T-cell (primary cell): ENCODE results near the gene MICAL3. TPM values are rescaled to one million over a fixed set of nuclear protein-coding genes. Genes with fewer than 3 reads are reported as not detected.

Source experiments
- ATAC-seq, 4 experiments: fragments of 200-7000 bp in 3 of 4; fragments of 150-1000 bp in 1 of 4; cut with Tn5 transposase; replicated peaks in 1 of 4; 1 replicate in 3 of 4; 2 replicates in 1 of 4; pipeline ENCODE4 v1.10.0; 2021; ENCODE audit warnings: moderate library complexity in 3 of 4, mild to moderate bottlenecking in 2 of 4, moderate number of reproducible peaks in 1 of 4
- CTCF ChIA-PET, 2 donors: fragments of 300-600 bp; sonication (Branson Sonifier 250); formaldehyde crosslinking; loops; one replicate each; lab custom pipeline; 2022; ENCODE audit warnings: antibody characterized with exemption in 2 of 2; lab: Charles Lee
- POLR2A ChIA-PET, 2 donors: fragments of 300-600 bp; sonication (Branson Sonifier 250); formaldehyde crosslinking; loops; one replicate each; lab custom pipeline; 2022; ENCODE audit warnings: antibody characterized with exemption in 2 of 2; lab: Charles Lee
- DNase-seq, 35 experiments: peaks; one replicate each; pipeline versions ENCODE4 v3.0.0 to v3.0.0-alpha.2; 2013 to 2023
- H3K27ac ChIP-seq: one replicate; pipeline ENCODE4 v1.5.1; 2013; ENCODE audit warnings: low read length
- H3K27me3 ChIP-seq, 2 experiments: replicated peaks in 1 of 2; 1 replicate in 1 of 2; 2 replicates in 1 of 2; pipeline versions ENCODE4 v1.6.1 to v1.7.0; 2013; ENCODE audit warnings: low read length in 1 of 2, mixed read lengths in 1 of 2; ENCODE audit not compliant: control insufficient read depth in 2 of 2, insufficient read depth in 2 of 2; ENCODE audit errors: extremely low read depth in 1 of 2
- H3K36me3 ChIP-seq, 2 donors: 1 replicate in 1 of 2; 2 replicates in 1 of 2; pipeline versions ENCODE4 v1.6.1 to v1.7.0; 2013; ENCODE audit warnings: low read length in 1 of 2; ENCODE audit not compliant: control insufficient read depth in 2 of 2, insufficient read depth in 1 of 2; ENCODE audit errors: extremely low read depth in 1 of 2
- H3K4me1 ChIP-seq, 2 experiments: 1 replicate in 1 of 2; 2 replicates in 1 of 2; pipeline versions ENCODE4 v1.6.1 to v1.7.0; 2013; ENCODE audit warnings: low read length in 2 of 2, mixed read lengths in 1 of 2; ENCODE audit not compliant: insufficient read depth in 2 of 2, control insufficient read depth in 1 of 2; ENCODE audit errors: extremely low read depth in 1 of 2
- H3K4me3 ChIP-seq, 2 donors: 1 replicate in 1 of 2; 2 replicates in 1 of 2; pipeline versions ENCODE4 v1.5.1 to v1.7.0; 2013; ENCODE audit warnings: mild to moderate bottlenecking in 2 of 2, low read length in 1 of 2, moderate library complexity in 1 of 2; ENCODE audit not compliant: control insufficient read depth in 1 of 2; ENCODE audit errors: extremely low read depth in 1 of 2
- H3K9me3 ChIP-seq: 2 replicates; pipeline ENCODE4 v1.7.0; 2013
- H3K27ac Mint-ChIP-seq, 2 donors: one replicate each; pipeline ENCODE4 v1.8.0; 2020 to 2021; ENCODE audit warnings: mild to moderate bottlenecking in 2 of 2, mixed read lengths in 2 of 2
- H3K27me3 Mint-ChIP-seq, 2 donors: one replicate each; pipeline ENCODE4 v1.8.0; 2021 to 2022; ENCODE audit warnings: mixed read lengths in 2 of 2
- H3K36me3 Mint-ChIP-seq: one replicate; pipeline ENCODE4 v1.8.0; 2021; ENCODE audit warnings: mixed read lengths
- H3K4me1 Mint-ChIP-seq, 3 donors: one replicate each; pipeline ENCODE4 v1.8.0; 2020 to 2022; ENCODE audit warnings: mixed read lengths in 3 of 3, mild to moderate bottlenecking in 1 of 3
- H3K4me3 Mint-ChIP-seq, 3 donors: one replicate each; pipeline ENCODE4 v1.8.0; 2020 to 2022; ENCODE audit warnings: mild to moderate bottlenecking in 3 of 3, mixed read lengths in 3 of 3, moderate library complexity in 3 of 3
- H3K9me3 Mint-ChIP-seq, 3 donors: one replicate each; pipeline ENCODE4 v1.8.0; 2020 to 2022; ENCODE audit warnings: mixed read lengths in 3 of 3
- WGBS: methylation state at CpG from one replicate; pipeline ENCODE4 v1.1.5; 2013; ENCODE audit warnings: missing lambda C conversion rate; ENCODE audit not compliant: insufficient coverage; 5-methylcytosine and 5-hydroxymethylcytosine counted together
- total RNA-seq, 35 experiments: library from RNA in 6 of 35; stranded (reverse) in 6 of 35; fragments of 120-200 nt in 1 of 35; gene quantifications; one replicate each; pipeline versions ENCODE4 v1.2.1 to v1.2.4 and lab custom pipeline; 2013 to 2026

Gene MICAL3
- total RNA-seq, 5 donors from 2014 or later (not counting 1 experiment from before 2014, with no cell fraction given): 19.1 to 37.5 (median 22.3) TPM

GRCh38 chr22:17866127-17866526 lies 158.2 kb downstream of the MICAL3 start:
- ChIA-PET POLR2A (no interaction called here), CTCF (no interaction called here)
- H3K27ac Mint-ChIP-seq: no peak overlapping the region
- ATAC-seq (no peak), DNase-seq (no peak)
- no peaks in the 10 kb centered on the region for H3K27me3 Mint-ChIP-seq
- 60% methylated on average over 1 of the region's 5 CpGs for WGBS
- H3K9me3 ChIP-seq: no peaks in the 10 kb centered on the region
- no peaks in the 10 kb centered on the region for H3K4me1 ChIP-seq
- no peak overlapping the region for H3K27ac ChIP-seq
- peaks cover 3 to 6% (median 6%) of the 10 kb centered on the region in 3 donors for H3K4me1 Mint-ChIP-seq
- peaks cover 0 to 22% of the 10 kb centered on the region in 2 donors for H3K36me3 ChIP-seq
- H3K4me3 Mint-ChIP-seq: no peak overlapping the region
- H3K9me3 Mint-ChIP-seq: no peaks in the 10 kb centered on the region
- peaks cover 43% of the 10 kb centered on the region for H3K36me3 Mint-ChIP-seq
- no peak overlapping the region for H3K4me3 ChIP-seq
- H3K27me3 ChIP-seq: no peaks in the 10 kb centered on the region

GRCh38 chr22:17865183-17866055 lies 158.9 kb downstream of the MICAL3 start:
- Mint-ChIP-seq H3K4me3 (no peak overlapping the region), H3K27me3 (no peaks in the 10 kb centered on the region), H3K36me3 (peaks cover 37% of the 10 kb centered on the region), H3K4me1 (peaks cover 3 to 6% (median 6%) of the 10 kb centered on the region in 3 donors), H3K27ac (no peak overlapping the region), H3K9me3 (no peaks in the 10 kb centered on the region)
- ATAC-seq: no peak
- no peak for DNase-seq
- Histone ChIP-seq H3K9me3 (no peaks in the 10 kb centered on the region), H3K27ac (no peak overlapping the region), H3K4me1 (no peaks in the 10 kb centered on the region), H3K27me3 (no peaks in the 10 kb centered on the region), H3K36me3 (peaks cover 0 to 22% of the 10 kb centered on the region in 2 donors), H3K4me3 (no peak overlapping the region)
- ChIA-PET CTCF (no interaction called here), POLR2A (no interaction called here)
- 89% methylated on average over 12 of the region's 23 CpGs for WGBS

- H3K27ac Mint-ChIP-seq: no peak overlapping the region
These were observed 159.8 kb downstream of the MICAL3 start for GRCh38 chr22:17864398-17865182.

GRCh38 chr22:17862646-17863181 lies 161.6 kb downstream of the MICAL3 start:
- Histone ChIP-seq H3K27ac (no peak overlapping the region), H3K27me3 (no peaks in the 10 kb centered on the region), H3K4me1 (no peaks in the 10 kb centered on the region), H3K36me3 (peaks cover 0 to 18% of the 10 kb centered on the region in 2 donors), H3K9me3 (no peaks in the 10 kb centered on the region), H3K4me3 (no peak overlapping the region)
- no peaks in the 10 kb centered on the region for H3K9me3 Mint-ChIP-seq
- POLR2A ChIA-PET: no interaction called here
- no peaks in the 10 kb centered on the region for H3K27me3 Mint-ChIP-seq
- CTCF ChIA-PET: no interaction called here
- DNase-seq (no peak), ATAC-seq (no peak)
- 33% methylated on average over 5 of the region's 9 CpGs for WGBS
- H3K4me3 Mint-ChIP-seq: no peak overlapping the region
- peaks cover 28% of the 10 kb centered on the region for H3K36me3 Mint-ChIP-seq
- peaks cover 1 to 5% (median 5%) of the 10 kb centered on the region in 3 donors for H3K4me1 Mint-ChIP-seq
- no peak overlapping the region for H3K27ac Mint-ChIP-seq

More at GRCh38 chr22:17864398-17865182, 159.8 kb downstream of the MICAL3 start:
- CTCF ChIA-PET: no interaction called here
- no peak for DNase-seq
- POLR2A ChIA-PET: no interaction called here
- H3K4me3 ChIP-seq: no peak overlapping the region
- Mint-ChIP-seq H3K4me3 (no peak overlapping the region), H3K36me3 (peaks cover 36% of the 10 kb centered on the region), H3K27me3 (no peaks in the 10 kb centered on the region), H3K9me3 (no peaks in the 10 kb centered on the region), H3K4me1 (peaks cover 3 to 6% (median 6%) of the 10 kb centered on the region in 3 donors)
- H3K9me3 ChIP-seq: no peaks in the 10 kb centered on the region
- H3K36me3 ChIP-seq: peaks cover 0 to 22% of the 10 kb centered on the region in 2 donors
- ATAC-seq: no peak
- no peak overlapping the region for H3K27ac ChIP-seq
- H3K4me1 ChIP-seq: no peaks in the 10 kb centered on the region
- H3K27me3 ChIP-seq: no peaks in the 10 kb centered on the region
- WGBS: 93% methylated on average over 21 of the region's 27 CpGs

- H3K36me3 ChIP-seq: peaks cover 0 to 18% of the 10 kb centered on the region in 2 donors
- no CpG with 5 or more reads among the region's 5 CpGs for WGBS
- no peak overlapping the region for H3K27ac ChIP-seq
- no peaks in the 10 kb centered on the region for H3K27me3 ChIP-seq
- H3K9me3 Mint-ChIP-seq: no peaks in the 10 kb centered on the region
- H3K27ac Mint-ChIP-seq: no peak overlapping the region
- H3K36me3 Mint-ChIP-seq: peaks cover 27% of the 10 kb centered on the region
- no peak for ATAC-seq
- no peaks in the 10 kb centered on the region for H3K9me3 ChIP-seq
- H3K4me3 ChIP-seq: no peak overlapping the region
- H3K4me3 Mint-ChIP-seq: no peak overlapping the region
- ChIA-PET CTCF (interaction anchor here in 1 of 2 donors (0.6 kb wide), 1 partner anchor 32 kb away, joined by 3 read pairs; no protein-coding TSS in a partner anchor), POLR2A (no interaction called here)
- H3K27me3 Mint-ChIP-seq: no peaks in the 10 kb centered on the region
- DNase-seq: no peak
- H3K4me1 ChIP-seq: no peaks in the 10 kb centered on the region
- H3K4me1 Mint-ChIP-seq: no peaks in the 10 kb centered on the region
These were observed 162.5 kb downstream of the MICAL3 start for GRCh38 chr22:17861909-17862308.

GRCh38 chr22:17860220-17860965 lies 164.0 kb downstream of the MICAL3 start:
- DNase-seq: no peak
- H3K27me3 Mint-ChIP-seq: no peaks in the 10 kb centered on the region
- no peak overlapping the region for H3K4me3 ChIP-seq
- no peaks in the 10 kb centered on the region for H3K9me3 ChIP-seq
- no peak overlapping the region for H3K27ac Mint-ChIP-seq
- H3K27ac ChIP-seq: no peak overlapping the region
- ATAC-seq: no peak
- H3K4me1 ChIP-seq: no peaks in the 10 kb centered on the region
- peaks cover 20% of the 10 kb centered on the region for H3K36me3 Mint-ChIP-seq
- no peaks in the 10 kb centered on the region for H3K4me1 Mint-ChIP-seq
- ChIA-PET CTCF (no interaction called here), POLR2A (no interaction called here)
- H3K27me3 ChIP-seq: no peaks in the 10 kb centered on the region
- 96% methylated on average over 13 of the region's 23 CpGs for WGBS
- H3K9me3 Mint-ChIP-seq: no peaks in the 10 kb centered on the region
- no peak overlapping the region for H3K4me3 Mint-ChIP-seq
- peaks cover 0 to 10% of the 10 kb centered on the region in 2 donors for H3K36me3 ChIP-seq
